NCI-H82 treated with DMSO at 0.1 percent for 48 hours (cell line): ENCODE measurements around the gene SNAI1.
"Not testable (repeated sequence)": the region's sequence is repeated elsewhere in the genome, so short reads cannot be mapped to it uniquely, and the experiment has no call there.

Source experiments
- DNase-seq: peaks from one replicate; lab custom pipeline; 2025; ENCODE audit not compliant: unreplicated experiment; lab: John Stamatoyannopoulos, UW

SNAI1 gene

DNA sequence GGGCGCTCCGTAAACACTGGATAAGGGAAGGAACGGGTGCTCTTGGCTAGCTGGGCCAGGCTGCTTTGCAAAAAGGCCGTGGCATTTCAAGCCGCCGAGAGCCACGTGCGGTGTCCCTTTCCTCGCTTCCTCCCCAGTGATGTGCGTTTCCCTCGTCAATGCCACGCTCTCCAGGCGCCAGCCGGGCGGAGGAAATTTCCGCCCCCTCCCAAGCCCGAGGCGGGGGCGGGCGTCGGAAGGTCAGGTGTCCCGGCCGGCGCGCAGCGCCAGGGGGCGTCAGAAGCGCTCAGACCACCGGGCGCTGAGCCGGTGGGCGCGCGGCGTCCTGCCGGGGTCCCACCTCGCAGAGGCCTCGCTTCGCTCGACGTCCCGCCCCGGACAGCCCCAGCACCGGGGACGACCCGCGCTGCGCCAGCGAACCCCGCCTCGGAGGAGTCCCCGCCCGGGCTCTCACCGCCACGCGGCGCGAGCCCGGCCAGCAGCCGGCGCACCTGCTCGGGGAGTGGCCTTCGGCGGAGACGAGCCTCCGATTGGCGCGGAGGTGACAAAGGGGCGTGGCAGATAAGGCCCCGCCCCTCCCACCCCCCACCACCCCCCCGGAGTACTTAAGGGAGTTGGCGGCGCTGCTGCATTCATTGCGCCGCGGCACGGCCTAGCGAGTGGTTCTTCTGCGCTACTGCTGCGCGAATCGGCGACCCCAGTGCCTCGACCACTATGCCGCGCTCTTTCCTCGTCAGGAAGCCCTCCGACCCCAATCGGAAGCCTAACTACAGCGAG, at the start of gene SNAI1:
Gene SNAI1, plus strand, starts transcription at position 635 of the 777 bp plus-strand sequence. Its CDS starts 80 bp downstream, at position 715.
- peak; percentile 81 for DNase-seq

DNA sequence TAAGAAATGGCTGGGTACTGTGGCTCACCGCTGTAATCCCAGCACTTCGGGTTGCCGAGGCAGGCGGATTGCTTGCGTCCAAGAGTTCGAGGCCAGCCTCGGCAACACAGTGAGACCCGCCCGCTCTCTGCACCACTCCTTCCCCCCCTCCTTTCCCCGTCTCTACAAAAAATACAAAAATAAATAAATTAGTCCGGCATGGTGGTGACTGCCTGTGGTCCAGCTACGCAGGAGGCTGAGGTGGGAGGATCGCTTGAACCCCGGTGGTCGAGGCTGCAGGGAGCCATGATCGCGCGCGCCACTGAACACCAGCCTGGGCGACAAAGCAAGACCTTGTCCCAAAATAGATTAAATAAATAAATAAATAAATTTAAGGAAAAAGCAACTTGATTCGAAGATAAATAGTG, 47.0 kb upstream of the SNAI1 start:
- DNase-seq = no peak

DNA sequence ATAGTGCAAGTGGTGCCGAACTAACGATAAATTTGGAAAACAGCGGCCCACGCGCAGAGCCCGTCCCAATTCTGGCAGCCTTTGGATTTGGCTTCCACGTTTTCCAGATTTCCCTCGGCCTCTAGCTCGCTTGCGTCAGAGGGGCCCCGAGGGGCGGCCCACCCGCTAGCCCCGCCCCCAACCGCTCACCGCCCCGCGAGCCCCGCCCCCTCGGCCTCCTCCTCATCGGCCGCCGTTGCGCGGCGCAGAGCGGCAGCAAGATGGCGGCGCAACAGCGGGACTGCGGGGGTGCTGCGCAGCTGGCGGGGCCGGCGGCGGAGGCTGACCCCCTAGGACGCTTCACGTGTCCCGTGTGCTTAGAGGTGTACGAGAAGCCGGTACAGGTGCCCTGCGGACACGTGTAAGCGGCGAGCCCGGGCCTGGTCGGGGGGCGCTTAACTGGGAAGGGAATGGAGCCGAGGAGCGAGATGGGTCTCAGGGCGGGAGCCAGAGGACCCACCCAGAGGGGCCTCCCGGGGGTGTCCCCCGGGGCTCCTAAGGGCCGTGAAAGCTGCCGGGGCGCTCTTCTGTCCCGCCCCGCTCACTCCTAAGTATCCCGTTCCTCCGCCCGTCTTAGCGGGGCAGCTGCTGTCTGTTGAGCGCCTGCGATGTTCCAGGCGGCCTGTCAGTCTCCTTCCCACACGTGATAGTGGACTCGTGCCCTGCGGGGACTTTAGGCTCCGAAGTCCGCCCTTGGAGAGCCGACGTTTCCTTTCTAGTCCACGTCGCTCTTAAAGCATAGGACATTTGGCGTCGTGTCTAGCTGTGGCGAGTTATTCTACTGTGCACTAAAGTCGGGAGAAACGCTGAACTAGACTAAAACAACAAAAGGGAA, 46.4 kb upstream of the SNAI1 start, which contains the start of gene RNF114:
Gene RNF114, plus strand, starts transcription at position 245 of the 874 bp plus-strand sequence. Its CDS starts 16 bp downstream, at position 261.
- peak; percentile 65 for DNase-seq

DNA sequence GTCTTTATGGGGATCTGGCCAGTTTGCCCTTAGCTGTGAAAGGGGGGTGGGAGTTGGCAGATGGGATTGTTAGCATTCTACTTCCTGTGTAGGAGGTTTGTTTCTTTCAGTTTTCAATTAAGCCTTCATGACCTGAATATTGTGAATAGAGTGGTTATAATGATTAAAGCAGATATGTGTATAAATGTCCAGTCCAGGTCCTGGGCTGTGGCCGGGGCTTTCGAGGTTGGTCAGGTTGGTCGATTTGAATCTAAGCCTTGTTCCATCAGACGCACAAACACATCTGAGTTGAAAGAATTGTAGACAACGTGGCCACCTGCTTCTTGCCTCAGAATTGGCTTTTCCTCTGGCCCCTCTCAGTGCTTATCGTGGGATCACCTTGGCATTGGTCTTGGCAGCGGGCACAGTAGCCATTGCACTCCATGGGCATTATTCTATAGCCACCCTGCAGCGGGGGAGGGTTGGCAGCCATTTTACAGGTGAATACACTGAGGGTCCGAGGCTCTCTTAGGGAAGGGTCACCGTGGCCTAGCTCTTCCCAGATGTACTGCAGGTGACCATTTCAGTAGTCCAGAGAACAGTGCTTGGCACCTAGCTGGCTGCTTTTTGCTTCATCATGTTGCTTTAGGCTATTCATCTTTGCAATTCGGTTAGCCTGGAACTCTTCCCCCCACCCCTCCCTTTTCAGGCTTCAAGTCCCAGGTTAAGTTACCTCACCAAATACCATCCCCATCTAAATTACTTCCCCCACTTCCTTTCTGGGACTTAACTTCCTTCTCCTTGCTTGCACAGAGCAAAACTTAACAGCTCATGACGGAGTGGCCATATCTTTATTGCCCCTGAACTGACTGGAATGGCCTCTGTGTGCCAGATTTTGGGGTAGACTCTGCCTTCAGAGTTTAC, 45.5 kb upstream of the SNAI1 start:
- DNase-seq = no peak

DNA sequence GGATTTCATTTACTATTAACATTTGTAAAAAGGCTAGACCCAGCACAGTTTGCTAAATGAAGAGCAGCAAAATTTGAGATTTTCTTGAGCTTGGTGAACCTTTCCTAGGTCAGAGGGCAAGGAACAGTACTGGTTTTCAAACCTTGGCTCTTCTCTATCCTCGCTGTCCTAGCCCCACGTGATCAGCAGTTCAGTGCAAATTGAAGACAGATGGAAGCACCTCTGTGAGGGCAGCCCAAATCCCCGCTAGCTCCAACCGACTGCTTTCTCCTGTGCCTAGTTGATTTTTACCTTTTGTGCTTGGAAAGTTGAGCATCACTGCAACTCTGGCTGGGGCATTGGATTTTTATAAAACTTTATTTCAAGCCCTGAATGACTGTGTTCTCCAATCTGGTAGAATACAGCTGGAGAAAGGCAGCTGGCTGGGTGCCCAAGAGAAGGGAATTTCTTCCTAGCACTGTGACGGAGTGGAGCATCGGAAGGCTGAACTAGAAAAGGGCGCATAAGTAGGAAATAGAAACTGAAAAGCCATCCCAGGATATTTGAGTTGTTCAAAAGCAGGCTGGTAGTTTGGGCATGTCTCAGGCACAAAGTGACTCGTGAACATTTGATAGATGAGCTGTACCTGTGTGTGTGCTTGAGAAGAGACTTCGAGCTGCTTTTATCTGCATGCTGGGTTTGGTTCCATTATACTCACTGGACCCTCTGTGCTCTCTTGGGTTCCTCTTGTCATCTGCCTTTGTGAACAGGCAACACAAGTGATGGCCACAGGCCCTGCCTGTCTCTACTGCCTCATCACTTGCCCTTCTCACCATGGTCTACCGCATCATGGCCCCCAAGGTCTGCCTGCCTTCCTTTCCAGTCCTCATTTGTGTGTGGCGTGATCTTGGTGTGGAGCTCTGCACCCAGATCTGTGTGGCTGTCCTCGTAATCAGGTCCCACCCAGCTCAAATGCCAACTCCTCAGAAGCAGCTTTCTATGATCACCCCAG, 44.3 kb upstream of the SNAI1 start:
- DNase-seq = peak; percentile 77

DNA sequence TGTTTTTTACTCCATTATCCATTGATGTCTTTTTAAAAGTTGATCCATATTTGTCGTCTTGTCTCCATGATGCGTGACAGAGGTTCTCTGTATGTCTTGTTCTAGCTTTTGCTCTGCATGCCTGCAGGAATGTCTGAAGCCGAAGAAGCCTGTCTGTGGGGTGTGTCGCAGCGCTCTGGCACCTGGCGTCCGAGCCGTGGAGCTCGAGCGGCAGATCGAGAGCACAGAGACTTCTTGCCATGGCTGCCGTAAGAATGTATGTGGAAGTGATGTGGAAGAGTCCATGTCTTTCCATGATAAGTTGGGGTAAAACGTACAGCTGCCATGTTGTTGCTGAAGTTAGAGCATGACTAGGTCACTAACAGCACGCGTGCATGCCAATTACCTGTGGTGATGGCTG, 41.3 kb upstream of the SNAI1 start:
- no peak for DNase-seq

DNA sequence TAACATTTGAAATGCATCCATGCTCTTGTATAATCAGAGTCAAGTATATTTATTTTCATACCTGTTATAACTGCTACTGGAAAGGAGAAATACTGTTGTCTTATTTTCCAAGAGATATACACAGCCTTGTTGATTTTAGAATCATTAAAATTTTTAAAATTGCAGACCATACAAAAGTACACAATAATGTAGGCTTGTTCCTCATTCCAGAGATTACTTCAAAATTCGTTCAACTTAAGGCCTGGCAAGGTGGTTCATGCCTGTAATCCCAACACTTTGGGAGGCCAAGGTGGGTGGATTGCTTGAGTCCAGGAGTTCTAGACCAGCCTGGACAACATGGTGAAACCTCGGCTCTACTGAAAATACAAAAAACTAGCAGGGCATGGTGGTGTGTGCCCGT, 40.5 kb upstream of the SNAI1 start:
- DNase-seq = no peak

DNA sequence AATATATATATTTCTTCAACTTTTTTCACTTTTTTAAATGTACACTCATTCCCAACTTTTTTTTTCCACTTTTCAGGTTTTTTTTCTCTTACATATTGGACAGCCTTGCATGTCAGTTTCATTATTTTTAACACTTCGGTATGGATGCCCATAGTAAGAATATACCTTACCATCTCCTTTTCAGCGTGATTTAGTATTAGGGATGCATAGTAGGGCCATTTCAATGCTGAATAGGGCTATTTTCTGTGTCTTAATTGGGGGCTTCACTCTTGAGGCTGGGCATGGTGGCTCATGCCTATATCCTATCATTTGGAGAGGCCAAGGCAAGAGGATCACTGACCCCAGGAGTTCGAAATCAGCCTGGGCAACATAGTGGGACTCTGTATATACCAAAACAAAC, 39.8 kb upstream of the SNAI1 start:
- no peak for DNase-seq

DNA sequence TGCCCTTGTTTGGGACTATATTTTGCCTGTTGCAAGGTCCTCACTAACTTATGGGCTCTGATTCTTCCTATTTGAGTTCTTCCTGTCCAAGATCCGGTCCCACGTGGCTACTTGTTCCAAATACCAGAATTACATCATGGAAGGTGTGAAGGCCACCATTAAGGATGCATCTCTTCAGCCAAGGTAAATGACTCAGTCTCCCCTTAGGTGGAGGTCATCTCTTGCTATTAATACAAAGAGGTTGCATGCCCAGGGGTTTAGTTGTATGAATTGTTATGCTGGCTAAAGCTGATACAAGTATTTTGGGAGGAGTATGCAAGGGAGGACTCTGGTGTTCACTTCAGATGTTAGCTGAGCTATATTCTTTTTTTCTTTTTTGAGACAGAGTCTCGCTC, 37.5 kb upstream of the SNAI1 start:
- DNase-seq = no peak

DNA sequence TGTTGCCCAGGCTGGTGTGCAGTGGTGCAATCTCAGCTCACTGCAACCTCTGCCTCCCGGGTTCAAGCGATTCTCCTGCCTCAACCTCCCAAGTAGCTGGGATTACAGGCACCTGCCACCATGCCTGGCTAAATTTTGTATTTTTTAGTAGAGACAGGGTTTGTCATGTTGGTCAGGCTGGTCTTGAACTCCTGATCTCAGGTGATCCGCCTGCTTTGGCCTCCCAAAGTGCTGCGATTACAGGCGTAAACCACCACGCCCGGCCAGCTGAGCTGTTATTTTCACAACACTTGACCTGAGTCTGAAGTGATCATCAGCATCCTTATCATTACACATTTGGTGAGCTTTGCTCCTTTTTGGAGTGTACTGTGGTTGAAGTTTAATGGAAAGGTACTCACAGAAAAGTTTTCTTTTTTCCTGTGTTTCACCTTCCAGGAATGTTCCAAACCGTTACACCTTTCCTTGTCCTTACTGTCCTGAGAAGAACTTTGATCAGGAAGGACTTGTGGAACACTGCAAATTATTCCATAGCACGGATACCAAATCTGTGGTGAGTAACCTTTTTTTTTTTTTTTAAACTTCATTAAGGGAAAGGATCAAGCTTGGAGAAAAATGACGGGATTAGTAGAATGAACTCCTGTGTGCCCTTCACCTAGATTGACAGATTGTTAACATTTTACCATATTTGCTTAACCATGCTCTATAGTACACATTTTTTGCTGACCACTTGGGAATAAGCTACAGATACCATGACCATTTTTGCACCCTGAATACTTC, 36.9 kb upstream of the SNAI1 start:
- no peak for DNase-seq

DNA sequence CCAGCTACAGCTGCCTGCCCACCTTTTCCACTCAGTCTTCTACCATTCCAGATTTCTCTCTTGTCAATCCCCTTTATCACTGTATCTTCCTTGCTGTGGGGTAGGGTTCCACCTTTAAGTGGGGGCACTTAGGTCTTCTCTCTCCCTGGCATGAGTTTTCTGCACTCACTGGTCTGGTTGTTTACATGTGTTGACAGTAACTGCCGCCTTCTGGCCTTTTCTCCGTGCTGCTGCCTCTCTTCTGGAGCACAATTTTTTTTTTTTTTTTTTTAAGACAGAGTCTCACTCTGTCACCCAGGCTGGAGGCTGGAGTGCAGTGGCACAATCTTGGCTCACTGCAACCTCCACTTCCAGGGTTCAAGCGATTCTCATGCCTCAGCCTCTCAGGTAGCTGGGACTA, 34.6 kb upstream of the SNAI1 start:
- DNase-seq = no peak

DNA sequence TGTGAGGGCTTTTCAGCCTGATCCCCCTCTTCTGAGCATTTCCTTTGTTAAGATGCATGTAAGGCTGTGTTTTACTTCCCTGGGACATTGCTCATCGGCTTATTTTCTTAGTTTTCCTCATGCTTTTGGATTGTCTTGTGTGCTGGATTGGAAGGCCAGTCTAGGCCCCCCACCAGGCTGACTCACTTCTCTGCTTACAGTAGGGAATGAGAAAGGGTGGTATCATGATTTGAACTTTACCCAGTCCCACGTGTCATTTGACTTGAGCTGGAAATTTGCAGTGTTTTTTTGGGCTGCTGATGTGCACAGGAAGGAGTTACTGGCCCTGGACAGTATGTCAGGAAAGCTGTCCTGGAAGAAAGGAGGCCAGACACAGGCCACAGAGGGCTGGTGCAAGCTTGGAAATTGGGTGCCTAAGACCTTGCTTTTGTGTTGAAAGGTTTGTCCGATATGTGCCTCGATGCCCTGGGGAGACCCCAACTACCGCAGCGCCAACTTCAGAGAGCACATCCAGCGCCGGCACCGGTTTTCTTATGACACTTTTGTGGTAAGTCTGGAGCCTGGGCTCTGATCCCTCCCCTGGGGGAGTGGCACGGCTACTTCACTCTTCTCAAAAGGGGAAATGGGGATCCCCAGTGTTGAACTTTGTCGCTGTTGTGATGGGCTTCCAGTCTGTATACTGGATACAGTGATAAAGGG, 33.8 kb upstream of the SNAI1 start:
- no peak for DNase-seq

DNA sequence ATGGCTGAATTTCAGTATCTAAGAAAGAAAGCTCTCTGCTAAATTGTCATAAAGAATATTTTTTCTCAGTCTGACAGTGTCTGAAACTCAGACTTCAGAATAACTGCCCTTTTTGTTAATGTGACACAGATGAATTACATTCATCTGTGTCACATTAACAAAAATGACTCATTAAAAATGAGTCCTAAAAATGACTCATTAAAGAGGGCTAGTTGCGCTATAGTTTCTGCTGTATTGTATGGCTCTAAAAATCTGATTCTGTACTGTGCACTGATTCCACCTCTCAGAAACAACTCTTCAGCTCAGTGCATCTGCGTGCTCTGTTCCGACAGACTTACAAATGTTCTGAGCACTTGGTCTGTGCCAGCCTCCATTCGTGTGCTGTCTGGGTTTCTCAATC, 31.6 kb upstream of the SNAI1 start:
- DNase-seq = no peak

DNA sequence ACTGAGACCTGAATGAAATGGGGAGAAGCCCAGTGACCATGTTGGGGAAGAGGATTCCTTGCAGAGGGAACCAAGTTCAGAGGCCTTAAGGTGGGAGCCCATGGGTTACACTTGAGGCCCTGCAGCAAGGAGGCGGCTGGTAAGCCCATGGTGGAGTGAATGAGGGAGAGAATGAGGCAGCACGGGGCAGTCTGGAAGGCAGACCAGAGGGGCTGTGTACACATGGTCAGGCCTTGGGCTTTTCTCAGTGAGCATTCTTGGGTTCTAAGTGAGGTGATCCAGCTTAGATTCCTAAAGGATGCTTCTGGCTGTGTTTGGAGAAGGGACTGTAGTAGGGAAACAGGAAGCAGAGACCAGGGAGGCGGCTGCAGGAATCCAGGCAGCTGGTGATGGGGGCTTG, 27.6 kb upstream of the SNAI1 start:
- DNase-seq = no peak

DNA sequence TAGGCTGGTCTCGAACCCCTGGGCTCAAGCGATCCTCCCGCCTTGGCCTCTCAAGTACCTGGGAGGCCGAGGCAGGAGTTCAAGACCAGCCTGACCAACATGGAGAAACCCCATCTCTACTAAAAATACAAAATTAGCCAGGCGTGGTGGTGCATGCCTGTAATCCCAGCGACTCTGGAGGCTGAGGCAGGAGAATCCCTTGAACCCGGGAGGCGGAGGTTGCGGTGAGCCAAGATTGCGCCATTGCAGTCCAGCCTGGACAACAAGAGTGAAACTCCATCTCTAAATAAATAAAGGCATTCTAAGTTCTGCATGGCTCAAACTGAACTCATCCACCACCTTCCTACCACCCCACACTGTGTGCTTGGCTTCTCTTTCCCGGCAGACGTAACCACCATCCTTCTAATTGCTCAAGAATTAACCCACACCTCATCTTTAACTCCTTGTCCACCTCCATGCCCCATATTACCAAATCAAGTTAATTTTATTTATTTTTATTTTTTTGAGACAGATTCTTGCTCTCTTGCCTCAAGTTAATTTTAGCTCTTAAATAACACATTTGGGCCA, 26.9 kb upstream of the SNAI1 start:
- DNase-seq = not testable (repeated sequence)

DNA sequence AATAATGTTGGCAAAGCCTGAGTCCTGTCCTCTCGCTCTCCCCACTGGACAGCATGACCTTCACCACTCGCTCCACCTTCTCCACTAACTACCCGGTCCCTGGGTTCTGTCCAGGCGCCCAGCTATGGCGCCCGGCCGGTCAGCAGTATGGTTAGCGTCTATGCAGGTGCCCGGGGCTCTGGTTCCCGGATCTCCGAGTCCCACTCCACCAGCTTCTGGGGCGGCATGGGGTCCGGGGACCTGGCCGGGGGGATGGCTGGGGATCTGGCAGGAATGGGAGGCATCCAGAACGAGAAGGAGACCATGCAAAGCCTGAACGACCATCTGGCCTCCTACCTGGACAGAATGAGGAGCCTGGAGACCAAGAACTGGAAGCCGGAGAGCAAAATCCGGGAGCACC, 26.1 kb upstream of the SNAI1 start:
- DNase-seq = no peak

DNA sequence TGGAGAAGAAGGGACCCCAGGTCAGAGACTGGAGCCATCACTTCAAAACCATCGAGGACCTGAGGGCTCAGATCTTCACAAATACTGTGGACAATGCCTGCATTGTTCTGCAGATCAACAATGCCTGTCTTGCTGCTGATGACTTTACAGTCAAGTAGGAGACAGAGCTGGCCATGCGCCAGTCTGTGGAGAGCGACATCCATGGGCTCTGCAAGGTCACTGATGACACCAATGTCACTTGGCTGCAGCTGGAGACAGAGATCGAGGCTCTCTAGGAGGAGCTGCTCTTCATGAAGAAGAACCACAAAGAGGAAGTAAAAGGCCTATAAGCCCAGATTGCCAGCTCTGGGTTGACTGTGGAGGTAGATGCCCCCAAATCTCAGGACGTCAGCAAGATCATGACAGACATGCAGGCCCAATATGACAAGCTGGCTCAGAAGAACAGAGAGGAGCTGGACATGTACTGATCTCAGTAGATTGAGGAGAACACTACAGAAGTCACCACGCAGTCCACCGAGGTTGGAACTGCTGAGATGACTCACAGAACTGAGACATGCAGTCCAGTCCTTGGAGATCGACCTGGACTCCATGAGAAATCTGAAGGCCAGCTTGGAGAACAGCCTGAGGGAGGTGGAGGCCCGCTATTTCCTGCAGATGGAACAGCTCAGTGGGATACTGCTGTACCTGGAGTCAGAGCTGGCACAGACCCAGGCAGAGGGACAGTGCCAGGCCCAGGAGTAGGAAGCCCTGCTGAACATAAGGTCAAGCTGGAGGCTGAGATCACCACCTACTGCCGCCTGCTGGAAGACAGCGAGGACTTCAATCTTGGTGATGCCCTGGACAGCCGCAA, 25.5 kb upstream of the SNAI1 start:
- DNase-seq = not testable (repeated sequence)
